ENCODE results near the gene DCTD.

- no peak for TF ChIP-seq CTCF (conservative IDR thresholded peaks at IDR 0.05)
- no peak for TF ChIP-seq ZFX (IDR thresholded peaks at IDR 0.05)
These were observed 61.9 kb downstream of the DCTD start for GRCh38 chr4:182855312-182855711.

Measured in C4-2B (cell line).